NCI-H1092 (cell line): ENCODE measurements around the gene FAM24A.

ENCODE experiments used
- DNase-seq: peaks from one replicate; lab custom pipeline; 2025; lab: John Stamatoyannopoulos, UW

FAM24A gene

GRCh38 chr10:122931088-122931906 is 20.9 kb downstream of the FAM24A start:
- DNase-seq: no peak

GRCh38 chr10:122939133-122939855 is 28.9 kb downstream of the FAM24A start:
- DNase-seq: no peak

GRCh38 chr10:122939856-122940543 is 29.6 kb downstream of the FAM24A start:
- no peak for DNase-seq

GRCh38 chr10:122949296-122949695 is 38.9 kb downstream of the FAM24A start:
- DNase-seq: no peak

- peak; percentile 94 for DNase-seq
These were observed 43.7 kb downstream of the FAM24A start, which contains the start of gene C10orf88 for GRCh38 chr10:122953902-122954730. Gene C10orf88 (minus strand): TSS chr10:122954227. CDS start chr10:122954178, 49 bp downstream.

- no peak for DNase-seq
These were observed 44.3 kb downstream of the FAM24A start for GRCh38 chr10:122954731-122955050.

- no peak for DNase-seq
These were observed 45.5 kb downstream of the FAM24A start for GRCh38 chr10:122955892-122956291.

- no peak for DNase-seq
These were observed 47.1 kb downstream of the FAM24A start for GRCh38 chr10:122957474-122957873.

- DNase-seq: no peak
These were observed 52.0 kb downstream of the FAM24A start for GRCh38 chr10:122962405-122962804.
